Activated CD4-positive, alpha-beta T cell treated with anti-CD3 and anti-CD28 coated beads for 36 hours (primary cell): ENCODE results near the gene DAB2. TPM values are rescaled to one million over a fixed set of nuclear protein-coding genes. Genes with fewer than 3 reads are reported as not detected.

Source experiments
- ATAC-seq: fragments of 200-7000 bp; cut with Tn5 transposase; one replicate; pipeline ENCODE4 v1.10.0; 2021; ENCODE audit warnings: mild to moderate bottlenecking, moderate library complexity
- CTCF ChIA-PET: fragments of 350-600 bp; sonication (Branson Sonifier 250); formaldehyde crosslinking; loops from one replicate; lab custom pipeline; 2021; ENCODE audit warnings: antibody characterized with exemption; lab: Charles Lee
- POLR2A ChIA-PET: fragments of 350-600 bp; sonication (Branson Sonifier 250); formaldehyde crosslinking; loops from one replicate; lab custom pipeline; 2021; ENCODE audit warnings: antibody characterized with exemption, inconsistent platforms; lab: Charles Lee
- DNase-seq: peaks from one replicate; pipeline ENCODE4 v3.0.0-alpha.2; 2020
- H3K27ac Mint-ChIP-seq: one replicate; pipeline ENCODE4 v1.8.0; 2021; ENCODE audit warnings: mixed read lengths
- H3K27me3 Mint-ChIP-seq: one replicate; pipeline ENCODE4 v1.8.0; 2021; ENCODE audit warnings: mixed read lengths
- H3K36me3 Mint-ChIP-seq: one replicate; pipeline ENCODE4 v1.8.0; 2021; ENCODE audit warnings: low read depth, mixed read lengths
- H3K4me1 Mint-ChIP-seq: one replicate; pipeline ENCODE4 v1.8.0; 2021; ENCODE audit warnings: mixed read lengths
- H3K4me3 Mint-ChIP-seq: one replicate; pipeline ENCODE4 v1.8.0; 2021; ENCODE audit warnings: mild to moderate bottlenecking, moderate library complexity, mixed read lengths
- H3K9me3 Mint-ChIP-seq: one replicate; pipeline ENCODE4 v1.8.0; 2021; ENCODE audit warnings: low read depth, mixed read lengths
- intact Hi-C, 2 experiments: fragments of 100-400 bp; cut with DNase I in 1 of 2; cut with micrococcal nuclease in 1 of 2; formaldehyde crosslinking; loops; one replicate each; pipeline versions ENCODE4 v1.14.2 to v1.15.1; 2022 to 2024; cut with DNase I, micrococcal nuclease
- total RNA-seq, 2 experiments: library from RNA; stranded (reverse); gene quantifications; one replicate each; pipeline ENCODE4 v1.2.3, GENCODE V29; 2021

DAB2 gene
- total RNA-seq, result under 1 TPM; 0.05 to 0.26 TPM

DNA sequence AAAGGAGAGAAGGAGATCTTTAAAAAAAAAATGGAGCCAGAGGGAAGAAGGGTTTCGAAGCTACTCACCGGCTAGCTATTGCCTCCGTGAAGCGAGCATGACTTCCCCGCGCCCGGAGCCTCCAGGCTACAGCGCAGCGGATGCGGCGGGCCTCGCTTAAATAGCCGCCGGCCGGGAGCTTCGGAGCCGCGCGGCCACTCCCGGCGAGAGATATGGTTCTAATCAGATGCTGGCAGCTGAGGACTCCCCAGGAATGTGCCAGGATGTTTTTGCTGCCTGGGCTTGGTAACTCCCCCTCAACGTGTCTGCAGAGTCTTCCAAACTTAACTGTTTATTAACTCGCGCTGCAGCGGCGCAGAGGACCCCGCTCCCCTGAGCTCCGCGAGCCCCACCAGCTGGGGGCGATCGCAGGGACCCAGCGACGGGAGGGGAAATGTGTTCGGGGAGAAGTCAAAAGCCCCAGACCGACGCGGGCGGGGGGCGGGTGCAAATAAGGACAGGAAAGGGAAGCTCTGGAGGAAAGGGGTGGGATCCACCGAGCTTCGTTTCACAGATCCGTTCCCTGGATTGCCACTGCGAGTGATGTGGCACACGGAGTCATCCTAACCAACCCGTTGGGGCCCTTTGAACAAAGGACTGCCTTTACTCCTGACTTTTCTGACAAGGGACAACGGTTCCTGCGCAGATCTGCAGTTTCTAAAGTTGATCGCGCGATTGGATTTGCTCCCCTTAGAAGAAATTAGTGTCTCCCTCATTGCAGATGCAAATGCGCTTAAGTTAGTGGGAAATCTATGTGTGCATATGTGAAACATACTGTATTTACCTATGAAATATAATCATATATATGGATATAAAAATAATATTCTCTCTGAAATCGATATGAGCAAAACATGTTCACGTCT is at the start of gene DAB2:
Gene DAB2, minus strand, starts transcription at position 245 of the 902 bp plus-strand sequence. CDS start 30,660 bp downstream, outside the sequence.
- no peak within 1 kb of the TSS for H3K27ac Mint-ChIP-seq
- DNase-seq, result peak; percentile 70
- H3K4me3 Mint-ChIP-seq, result peak within 1 kb of the TSS; percentile 68
- H3K36me3 Mint-ChIP-seq, result no peaks in the 10 kb centered on the region
- no peaks in the 10 kb centered on the region for H3K9me3 Mint-ChIP-seq
- ChIA-PET POLR2A (interaction anchor here (0.6 kb wide), 2 partner anchors 208 to 325 kb away, joined by 3 read pairs; no protein-coding TSS in a partner anchor), CTCF (interaction anchor here (0.6 to 2.8 kb wide), 13 partner anchors 10 to 1344 kb away, joined by 3 to 22 read pairs (median 4); no protein-coding TSS in a partner anchor)
- no peaks in the 10 kb centered on the region for H3K4me1 Mint-ChIP-seq
- peak; percentile 88 for ATAC-seq
- intact Hi-C loops, result no loop called here
- peaks cover 42% of the 10 kb centered on the region for H3K27me3 Mint-ChIP-seq

- POLR2A ChIA-PET, result no interaction called here
- no peak overlapping the region for H3K4me3 Mint-ChIP-seq
- H3K4me1 Mint-ChIP-seq, result no peaks in the 10 kb centered on the region
- peak; percentile 36 for ATAC-seq
- intact Hi-C loops, result no loop called here
- H3K36me3 Mint-ChIP-seq, result no peaks in the 10 kb centered on the region
- DNase-seq, result no peak
- CTCF ChIA-PET, result interaction anchor here (1.6 kb wide), 1 partner anchor 74 kb away, joined by 4 read pairs; no protein-coding TSS in a partner anchor
- H3K27me3 Mint-ChIP-seq, result peaks cover 4% of the 10 kb centered on the region
- no peak overlapping the region for H3K27ac Mint-ChIP-seq
- no peaks in the 10 kb centered on the region for H3K9me3 Mint-ChIP-seq
Measured at GRCh38 chr5:39473156-39473775, 48.5 kb upstream of the DAB2 start.

GRCh38 chr5:39471836-39472508 is 47.2 kb upstream of the DAB2 start:
- ATAC-seq, result no peak
- POLR2A ChIA-PET, result no interaction called here
- Mint-ChIP-seq H3K4me3 (no peak overlapping the region), H3K27me3 (peaks cover 4% of the 10 kb centered on the region), H3K27ac (no peak overlapping the region), H3K9me3 (no peaks in the 10 kb centered on the region), H3K36me3 (no peaks in the 10 kb centered on the region), H3K4me1 (no peaks in the 10 kb centered on the region)
- CTCF ChIA-PET, result interaction anchor here (1.1 to 1.6 kb wide), 2 partner anchors 76 to 96 kb away, joined by 3 to 4 read pairs; no protein-coding TSS in a partner anchor
- no peak for DNase-seq
- intact Hi-C loops, result no loop called here

GRCh38 chr5:39470811-39471210 is 46.0 kb upstream of the DAB2 start:
- POLR2A ChIA-PET, result no interaction called here
- Mint-ChIP-seq H3K27me3 (peaks cover 6% of the 10 kb centered on the region), H3K4me1 (no peaks in the 10 kb centered on the region), H3K36me3 (no peaks in the 10 kb centered on the region), H3K4me3 (no peak overlapping the region), H3K9me3 (no peaks in the 10 kb centered on the region), H3K27ac (no peak overlapping the region)
- ATAC-seq (no peak), DNase-seq (no peak)
- intact Hi-C loops, result no loop called here
- CTCF ChIA-PET, result interaction anchor here (1.1 to 2.0 kb wide), 2 partner anchors 46 to 95 kb away, joined by 3 to 6 read pairs; partner anchors contain the start of gene DAB2

- H3K4me1 Mint-ChIP-seq, result no peaks in the 10 kb centered on the region
- CTCF ChIA-PET, result interaction anchor here (2.0 kb wide), 1 partner anchor 45 kb away, joined by 6 read pairs; the partner anchor contains the start of gene DAB2
- H3K4me3 Mint-ChIP-seq, result no peak overlapping the region
- ATAC-seq (no peak), DNase-seq (no peak)
- no peak overlapping the region for H3K27ac Mint-ChIP-seq
- H3K27me3 Mint-ChIP-seq, result peaks cover 6% of the 10 kb centered on the region
- H3K9me3 Mint-ChIP-seq, result no peaks in the 10 kb centered on the region
- H3K36me3 Mint-ChIP-seq, result no peaks in the 10 kb centered on the region
- intact Hi-C loops, result no loop called here
- POLR2A ChIA-PET, result no interaction called here
Measured at GRCh38 chr5:39469777-39470415, 45.1 kb upstream of the DAB2 start.

DNA sequence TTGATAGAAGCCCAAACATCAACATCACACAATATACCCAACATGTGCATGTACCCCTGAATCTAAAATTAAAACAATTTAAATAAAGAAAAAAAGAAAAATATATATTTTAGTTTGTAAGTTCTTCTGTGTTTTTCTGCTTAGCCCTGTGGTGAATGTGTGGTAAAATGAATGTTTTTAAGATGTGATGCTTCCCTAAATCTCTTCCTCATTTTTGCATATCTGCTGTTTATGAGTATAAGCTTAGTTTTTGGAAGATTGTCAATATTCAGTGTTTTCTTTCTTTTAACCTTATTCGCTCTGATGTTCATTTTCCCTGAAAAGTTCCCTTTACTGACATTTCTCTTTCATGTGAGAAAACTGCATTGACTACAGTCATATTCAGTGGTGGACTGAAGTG is 44.4 kb upstream of the DAB2 start:
- DNase-seq (no peak), ATAC-seq (no peak)
- CTCF ChIA-PET, result interaction anchor here (2.0 kb wide), 1 partner anchor 45 kb away, joined by 6 read pairs; the partner anchor contains the start of gene DAB2
- no peak overlapping the region for H3K4me3 Mint-ChIP-seq
- no peaks in the 10 kb centered on the region for H3K36me3 Mint-ChIP-seq
- no peaks in the 10 kb centered on the region for H3K9me3 Mint-ChIP-seq
- intact Hi-C loops, result no loop called here
- peaks cover 2% of the 10 kb centered on the region for H3K27me3 Mint-ChIP-seq
- POLR2A ChIA-PET, result no interaction called here
- H3K27ac Mint-ChIP-seq, result no peak overlapping the region
- no peaks in the 10 kb centered on the region for H3K4me1 Mint-ChIP-seq

DNA sequence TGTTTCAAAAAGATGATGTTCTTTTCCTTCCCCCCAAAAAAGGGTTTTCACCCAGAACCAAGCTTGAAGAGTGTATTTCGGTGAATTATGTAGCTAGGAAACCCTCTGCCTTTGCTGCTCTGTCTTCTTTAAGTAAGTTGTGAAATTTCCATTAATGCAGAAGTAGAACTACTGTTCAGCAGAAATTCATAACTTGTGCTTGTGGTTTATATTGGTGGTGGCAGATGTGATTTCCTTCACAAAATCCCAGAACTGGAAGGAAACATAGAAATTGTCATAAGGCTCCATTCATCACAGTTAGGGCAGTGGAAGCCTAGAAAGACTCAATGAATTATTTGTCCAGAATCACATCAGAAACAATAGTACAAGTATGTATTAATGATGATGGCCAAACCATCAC is 42.1 kb upstream of the DAB2 start:
- Mint-ChIP-seq H3K4me3 (no peak overlapping the region), H3K27ac (no peak overlapping the region), H3K4me1 (no peaks in the 10 kb centered on the region), H3K27me3 (peaks cover 6% of the 10 kb centered on the region), H3K9me3 (no peaks in the 10 kb centered on the region), H3K36me3 (no peaks in the 10 kb centered on the region)
- intact Hi-C loops, result no loop called here
- POLR2A ChIA-PET, result no interaction called here
- ATAC-seq (no peak), DNase-seq (no peak)
- CTCF ChIA-PET, result interaction anchor here (0.6 kb wide), 1 partner anchor 75 kb away, joined by 3 read pairs; no protein-coding TSS in a partner anchor

GRCh38 chr5:39465843-39466242 is 41.1 kb upstream of the DAB2 start:
- Mint-ChIP-seq H3K36me3 (no peaks in the 10 kb centered on the region), H3K4me1 (no peaks in the 10 kb centered on the region), H3K27me3 (peaks cover 8% of the 10 kb centered on the region), H3K4me3 (no peak overlapping the region), H3K9me3 (no peaks in the 10 kb centered on the region), H3K27ac (no peak overlapping the region)
- no peak for DNase-seq
- POLR2A ChIA-PET, result no interaction called here
- no peak for ATAC-seq
- intact Hi-C loops, result no loop called here
- CTCF ChIA-PET, result interaction anchor here (0.9 kb wide), 1 partner anchor 10 kb away, joined by 3 read pairs; no protein-coding TSS in a partner anchor

GRCh38 chr5:39465097-39465496 is 40.3 kb upstream of the DAB2 start:
- POLR2A ChIA-PET, result no interaction called here
- Mint-ChIP-seq H3K4me1 (no peaks in the 10 kb centered on the region), H3K9me3 (no peaks in the 10 kb centered on the region), H3K27me3 (peaks cover 8% of the 10 kb centered on the region), H3K36me3 (no peaks in the 10 kb centered on the region), H3K4me3 (no peak overlapping the region), H3K27ac (no peak overlapping the region)
- intact Hi-C loops, result no loop called here
- ATAC-seq (no peak), DNase-seq (no peak)
- CTCF ChIA-PET, result interaction anchor here (0.9 to 1.2 kb wide), 2 partner anchors 9 to 89 kb away, joined by 3 read pairs; no protein-coding TSS in a partner anchor

GRCh38 chr5:39464088-39464487 is 39.3 kb upstream of the DAB2 start:
- intact Hi-C loops, result no loop called here
- ChIA-PET POLR2A (interaction anchor here (0.7 kb wide), 1 partner anchor 807 kb away, joined by 3 read pairs; no protein-coding TSS in a partner anchor), CTCF (interaction anchor here (1.2 kb wide), 1 partner anchor 88 kb away, joined by 3 read pairs; no protein-coding TSS in a partner anchor)
- no peaks in the 10 kb centered on the region for H3K9me3 Mint-ChIP-seq
- peaks cover 8% of the 10 kb centered on the region for H3K27me3 Mint-ChIP-seq
- no peaks in the 10 kb centered on the region for H3K4me1 Mint-ChIP-seq
- H3K27ac Mint-ChIP-seq, result no peak overlapping the region
- H3K36me3 Mint-ChIP-seq, result no peaks in the 10 kb centered on the region
- ATAC-seq (no peak), DNase-seq (no peak)
- H3K4me3 Mint-ChIP-seq, result no peak overlapping the region
